GM18868 (cell line): ENCODE results near the gene SMAD5.
A peak's percentile ranks its signal among the peaks of the same experiment; 100 is the strongest.

Experiments used
- ATAC-seq: cut with Tn5 transposase; IDR thresholded peaks from one replicate; pipeline ENCODE4 v1.9.1; 2021; ENCODE audit warnings: mild to moderate bottlenecking, moderate library complexity; ENCODE audit not compliant: unreplicated experiment

The SMAD5 gene

GRCh38 chr5:136132557-136133221, at the start of gene SMAD5:
Gene SMAD5, plus strand, starts transcription at chr5:136132845. Its CDS starts 20,916 bp downstream, at chr5:136153761.
- peak; percentile 90 for ATAC-seq

DNA sequence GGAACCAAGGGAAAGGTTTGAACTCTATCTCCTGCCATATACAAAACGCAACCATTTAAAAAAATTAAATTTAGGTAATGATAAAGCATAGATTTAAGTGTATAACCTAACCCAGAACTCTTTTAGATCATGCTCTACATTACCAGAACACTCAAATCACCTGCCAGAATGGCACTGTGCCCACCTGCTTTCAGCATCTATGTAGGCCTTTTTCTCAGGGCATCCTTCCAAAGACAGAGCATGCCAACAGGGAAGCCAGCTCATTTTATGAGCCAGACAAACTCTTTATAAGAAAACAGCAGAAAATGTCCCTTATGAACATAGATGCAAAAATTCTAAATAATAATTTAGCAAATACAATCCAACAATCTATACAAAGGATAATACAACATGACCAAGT, 47.9 kb upstream of the SMAD5 start:
- no peak for ATAC-seq

- no peak for ATAC-seq
Measured at GRCh38 chr5:136086783-136087566, 45.7 kb upstream of the SMAD5 start.

DNA sequence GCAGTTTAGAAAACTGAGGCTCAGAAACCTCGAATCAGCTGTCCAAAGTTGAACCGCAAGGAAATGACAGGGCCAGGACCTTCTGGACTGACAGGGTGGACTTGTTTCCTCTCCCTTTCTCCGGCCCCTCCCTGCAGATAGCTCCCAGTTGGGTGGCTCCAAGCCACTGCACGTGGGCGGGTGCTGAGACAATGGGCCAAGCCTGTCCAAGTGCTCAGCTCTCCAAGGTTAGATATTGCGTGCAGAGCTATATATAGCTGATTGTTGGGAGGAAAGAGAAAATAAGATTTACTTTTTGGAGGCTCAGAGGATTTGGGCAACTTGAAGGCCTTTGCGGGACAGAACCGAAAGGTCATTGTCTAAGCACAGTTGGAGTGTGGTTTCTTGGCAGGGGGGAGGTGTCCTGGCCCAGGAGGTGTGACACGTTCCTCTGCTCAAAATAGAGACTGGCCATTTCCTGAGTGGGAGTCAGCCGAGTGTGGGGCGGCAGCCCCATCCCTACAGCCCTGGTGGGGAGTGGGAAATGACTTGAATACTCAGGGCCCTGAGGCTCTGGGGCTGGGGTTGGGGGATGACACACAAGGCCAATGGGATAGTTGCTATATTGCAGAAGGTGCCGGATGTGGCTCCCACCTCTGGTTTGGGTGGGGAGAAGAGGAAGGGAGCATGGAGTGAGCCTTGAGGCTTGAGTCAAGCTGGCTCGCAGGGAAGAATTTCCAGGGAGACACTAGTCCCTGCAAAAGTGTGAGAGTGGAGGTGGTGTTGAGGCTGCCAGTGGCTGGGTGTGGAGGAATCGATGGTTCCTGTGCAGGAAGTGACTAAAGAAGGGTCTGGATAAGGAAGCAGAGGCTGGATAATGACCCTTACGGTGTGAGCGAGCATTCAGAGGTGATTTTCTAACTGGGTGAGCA, 44.4 kb upstream of the SMAD5 start:
- ATAC-seq = no peak

DNA sequence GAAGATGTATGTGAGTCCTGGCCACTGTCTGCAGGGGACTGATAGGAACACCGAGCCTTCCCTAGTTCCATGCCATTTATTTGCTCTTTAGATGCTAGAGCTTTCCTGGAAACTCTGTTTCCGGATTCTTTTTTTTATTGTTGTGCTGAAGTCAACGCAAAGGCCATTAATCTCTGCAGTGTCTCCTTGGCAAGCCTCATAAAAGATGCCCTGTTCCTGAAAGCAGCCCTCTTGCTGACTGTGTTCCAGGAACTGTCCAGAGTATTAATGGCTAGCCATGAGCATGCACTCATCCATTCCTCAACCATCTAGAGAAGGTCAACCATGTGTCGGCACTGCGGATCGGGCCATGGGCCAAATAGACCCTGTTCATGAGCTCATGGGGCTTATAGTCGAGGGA, 42.9 kb upstream of the SMAD5 start:
- ATAC-seq = no peak

DNA sequence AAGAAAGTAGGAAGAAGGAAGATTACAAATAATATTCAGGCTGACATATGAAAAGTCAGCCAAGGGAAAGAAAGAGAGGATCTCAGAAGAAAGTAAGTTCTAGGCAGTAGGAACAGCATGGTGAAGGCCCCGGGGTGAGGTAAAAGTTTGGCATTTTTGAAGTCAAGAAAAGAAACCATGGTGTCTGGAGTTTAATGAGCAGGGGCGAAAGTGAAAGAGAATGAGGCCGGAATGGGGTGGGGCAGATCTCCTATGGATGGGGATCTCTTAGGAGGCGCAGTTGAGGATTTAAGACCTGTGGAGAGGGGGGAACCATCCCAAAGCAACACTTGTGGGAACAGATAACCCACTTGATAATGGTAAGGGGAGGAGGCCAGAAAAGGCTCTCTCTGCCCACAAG, 42.3 kb upstream of the SMAD5 start:
- no peak for ATAC-seq

DNA sequence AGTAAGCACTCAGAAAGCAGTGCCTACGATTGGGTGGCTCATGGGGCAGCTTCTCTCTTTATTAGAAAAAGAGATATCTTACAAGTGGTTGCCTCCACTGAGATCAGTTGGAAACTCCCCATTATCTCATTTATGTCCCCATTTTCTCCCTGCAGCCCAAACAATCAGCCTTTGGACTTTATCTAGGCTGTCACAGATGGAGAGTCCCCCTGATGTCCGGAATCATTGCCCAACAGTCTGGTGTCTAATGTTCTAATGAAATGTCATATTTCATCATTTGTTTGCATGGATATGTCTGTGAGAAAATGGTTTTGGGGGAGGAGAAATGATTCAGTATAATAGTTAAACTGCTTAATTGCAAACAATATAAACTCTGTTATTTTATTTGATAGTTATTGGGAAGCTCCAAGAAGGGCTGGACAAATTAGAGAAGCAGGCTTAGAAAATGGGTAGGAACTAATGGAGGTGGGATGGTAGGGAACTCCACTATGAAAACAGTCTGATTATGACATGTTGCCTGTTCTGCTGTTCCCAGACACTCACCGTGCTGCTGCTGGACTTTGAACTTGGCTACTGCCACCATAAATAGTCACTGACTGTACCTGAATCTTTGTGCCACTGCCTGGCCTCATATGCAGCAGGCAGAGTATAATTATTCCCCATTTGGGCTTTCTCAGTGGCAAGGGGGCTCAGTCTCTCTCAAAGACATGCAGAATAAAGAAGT, 38.3 kb upstream of the SMAD5 start:
- no peak for ATAC-seq

- no peak for ATAC-seq
Measured at GRCh38 chr5:136094913-136095641, 37.6 kb upstream of the SMAD5 start.

- ATAC-seq = no peak
Measured at GRCh38 chr5:136098176-136098575, 34.5 kb upstream of the SMAD5 start.

GRCh38 chr5:136099870-136100269, 32.8 kb upstream of the SMAD5 start:
- ATAC-seq = peak; percentile 43

GRCh38 chr5:136101884-136102283, 30.8 kb upstream of the SMAD5 start:
- no peak for ATAC-seq

GRCh38 chr5:136103118-136103517, 29.5 kb upstream of the SMAD5 start:
- peak; percentile 38 for ATAC-seq

- ATAC-seq = no peak
Measured at GRCh38 chr5:136104306-136104965, 28.2 kb upstream of the SMAD5 start.

GRCh38 chr5:136106351-136107031, 26.2 kb upstream of the SMAD5 start:
- no peak for ATAC-seq

GRCh38 chr5:136108180-136108611, 24.4 kb upstream of the SMAD5 start:
- ATAC-seq = peak; percentile 72

GRCh38 chr5:136108766-136109165, 23.9 kb upstream of the SMAD5 start:
- ATAC-seq = no peak

DNA sequence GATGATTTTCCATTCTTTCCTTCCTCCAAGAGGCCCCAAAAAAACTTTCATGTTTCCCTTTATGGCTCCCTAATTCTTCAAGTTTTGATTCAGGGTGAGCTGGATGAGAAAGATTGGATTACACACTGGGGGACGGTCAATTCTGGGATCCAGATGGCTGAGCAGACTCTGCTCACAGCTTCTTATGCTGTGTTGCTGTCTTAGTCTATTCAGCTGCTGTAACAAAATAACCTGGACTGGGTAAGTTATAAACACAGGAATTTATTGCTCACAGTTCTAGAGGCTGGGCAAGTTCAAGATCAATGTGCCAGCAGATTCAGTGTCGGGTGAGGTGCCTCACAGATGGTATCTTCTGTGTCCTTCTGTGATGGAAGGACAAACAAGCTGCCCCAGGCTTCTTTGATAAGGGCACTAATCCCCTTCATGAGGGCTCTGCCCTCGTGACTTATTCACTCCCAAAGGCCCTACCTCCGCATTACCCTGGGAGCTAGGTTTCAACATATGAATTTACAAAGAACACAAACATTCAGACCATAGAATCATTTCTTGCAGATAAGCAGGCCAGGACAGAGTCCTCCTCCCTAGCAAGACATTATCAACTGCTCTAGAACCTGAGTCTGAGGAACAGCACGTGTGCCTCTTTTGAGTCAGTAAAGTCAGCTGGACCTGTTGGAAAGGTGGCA, 23.1 kb upstream of the SMAD5 start:
- no peak for ATAC-seq

DNA sequence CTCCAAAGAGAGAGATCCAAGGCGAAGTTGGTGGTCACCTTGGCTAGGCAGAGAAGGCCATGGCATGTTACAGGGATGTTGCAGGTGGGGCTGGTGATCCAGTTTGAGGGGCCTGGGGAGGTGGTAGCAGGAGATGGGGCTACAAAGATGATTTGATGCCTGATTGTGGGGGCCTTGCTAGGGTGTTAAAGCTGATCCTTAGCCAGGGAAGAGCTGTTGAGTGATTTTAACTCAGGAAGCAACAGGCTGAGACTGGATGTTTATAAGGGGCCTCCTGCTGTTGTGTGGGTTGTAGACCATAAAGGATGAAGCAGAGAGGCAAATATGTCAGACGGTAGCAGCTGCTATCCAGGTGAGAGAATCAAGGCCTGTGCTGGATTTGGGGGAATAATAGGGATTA, 19.0 kb upstream of the SMAD5 start:
- no peak for ATAC-seq
